SKM-1 treated with dmso at 0.1 percent for 144 hours (cell line): Measurements from ENCODE around the gene ERCC6L2.

Experiments used
- DNase-seq: peaks from one replicate; lab custom pipeline; 2025; ENCODE audit not compliant: unreplicated experiment; lab: John Stamatoyannopoulos, UW

ERCC6L2 gene

DNA sequence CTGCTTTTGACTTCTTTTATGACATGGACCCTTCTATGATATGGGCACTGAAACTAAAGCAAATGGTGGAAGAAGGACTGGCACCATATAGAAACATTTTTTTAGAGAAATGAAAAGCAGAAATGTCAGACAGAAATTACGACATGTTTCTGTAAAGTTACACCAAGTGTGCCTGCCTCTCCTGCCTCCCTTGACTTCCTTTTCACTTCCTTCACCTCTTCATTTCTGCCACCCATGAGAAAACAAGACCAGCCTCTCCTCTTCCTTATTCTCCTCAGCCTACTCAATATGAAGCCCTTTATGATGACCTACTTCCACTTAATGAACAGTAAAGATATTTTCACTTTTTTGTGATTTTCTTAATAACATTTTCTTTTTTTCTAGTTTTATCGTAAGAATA, 44.5 kb downstream of the ERCC6L2 start:
- peak; percentile 47 for DNase-seq

DNA sequence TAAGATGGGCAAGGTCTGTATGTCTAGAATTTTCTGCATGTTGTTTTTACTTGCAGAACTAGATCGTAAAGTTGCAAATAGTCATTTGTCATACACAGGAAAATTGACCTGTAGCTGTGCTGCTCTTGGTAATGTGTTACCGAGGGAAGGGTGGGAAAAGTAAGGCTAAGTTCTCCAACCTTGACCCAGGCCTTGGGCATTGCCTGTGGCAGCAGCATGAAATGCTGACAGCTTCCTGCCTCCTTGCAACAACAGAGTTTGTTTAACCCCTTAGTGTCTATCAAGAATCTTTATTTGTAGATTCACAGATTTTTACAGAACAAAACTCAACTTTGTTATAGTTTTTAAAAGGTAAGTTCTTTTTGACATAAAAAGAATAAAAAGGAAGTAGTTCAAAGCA, 48.3 kb downstream of the ERCC6L2 start:
- no peak for DNase-seq

DNA sequence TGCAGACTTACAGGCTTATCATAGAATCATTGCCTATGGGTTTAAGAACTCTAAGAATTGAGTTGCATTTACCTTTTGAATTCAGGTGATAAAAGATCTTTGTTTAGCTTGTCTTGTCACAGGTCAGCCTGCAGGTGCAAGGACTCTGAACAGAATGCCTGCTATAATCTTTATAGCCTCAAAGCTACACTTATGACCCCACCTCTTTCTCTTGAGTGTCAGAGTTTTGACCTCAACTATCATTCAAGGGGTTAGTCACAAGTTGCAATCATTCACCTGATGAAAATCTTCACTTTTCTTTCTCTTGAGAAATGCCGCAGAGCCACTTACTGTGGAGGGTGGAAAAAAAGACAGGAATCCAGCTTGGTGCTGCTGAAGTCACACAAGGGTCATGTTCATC, 49.5 kb downstream of the ERCC6L2 start:
- no peak for DNase-seq

DNA sequence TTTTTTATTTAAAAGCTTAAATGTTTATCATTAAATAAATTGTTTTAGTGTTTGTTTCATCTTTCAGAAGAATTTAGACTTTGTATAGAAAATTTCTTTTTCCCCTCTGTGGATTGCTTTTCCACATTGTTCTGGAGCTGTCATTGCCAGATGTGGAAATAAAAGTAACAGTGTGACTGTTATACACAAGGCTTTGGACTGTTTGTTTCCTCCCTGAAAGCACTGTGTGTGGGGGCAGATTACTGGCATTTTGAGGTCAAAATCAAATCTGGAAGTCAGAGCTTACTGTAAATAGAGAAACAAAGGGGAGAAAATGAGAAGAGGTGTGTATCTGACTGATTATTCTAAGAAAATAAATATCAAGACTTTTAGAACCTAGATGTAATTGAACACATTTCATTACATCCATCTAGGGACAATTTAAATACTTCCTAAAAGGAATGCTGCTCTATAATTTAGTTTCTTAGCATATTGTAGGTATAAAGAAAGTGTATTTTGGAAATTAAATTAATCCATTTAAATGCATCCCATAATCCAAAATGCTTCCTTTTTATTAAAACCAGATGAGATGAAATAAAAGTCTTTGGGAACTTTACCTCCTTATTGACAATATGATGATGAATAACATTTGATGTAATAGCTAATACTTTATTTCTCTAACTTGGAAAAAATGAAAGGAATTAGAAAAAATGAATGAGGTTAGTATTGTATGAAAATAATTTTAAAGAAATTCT, 51.9 kb downstream of the ERCC6L2 start:
- no peak for DNase-seq

DNA sequence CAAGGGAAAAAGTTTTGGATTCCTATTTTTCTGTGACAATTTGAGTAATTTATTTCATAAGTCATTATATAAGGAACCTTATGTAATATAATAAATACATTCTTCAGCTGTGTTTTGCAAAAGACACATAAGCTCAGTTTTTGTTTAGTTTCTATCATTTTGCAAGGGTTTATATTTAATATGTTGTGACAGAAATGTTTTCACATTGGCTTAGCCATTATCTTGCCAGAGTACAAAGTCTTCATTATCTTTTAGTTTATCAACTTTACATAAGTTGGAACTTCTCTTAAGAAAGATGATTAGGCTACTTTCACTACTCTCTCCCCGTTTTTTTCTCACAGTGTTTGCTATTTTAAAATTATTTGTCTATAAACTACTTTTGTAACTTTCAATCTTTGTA, 54.8 kb downstream of the ERCC6L2 start:
- DNase-seq: no peak

DNA sequence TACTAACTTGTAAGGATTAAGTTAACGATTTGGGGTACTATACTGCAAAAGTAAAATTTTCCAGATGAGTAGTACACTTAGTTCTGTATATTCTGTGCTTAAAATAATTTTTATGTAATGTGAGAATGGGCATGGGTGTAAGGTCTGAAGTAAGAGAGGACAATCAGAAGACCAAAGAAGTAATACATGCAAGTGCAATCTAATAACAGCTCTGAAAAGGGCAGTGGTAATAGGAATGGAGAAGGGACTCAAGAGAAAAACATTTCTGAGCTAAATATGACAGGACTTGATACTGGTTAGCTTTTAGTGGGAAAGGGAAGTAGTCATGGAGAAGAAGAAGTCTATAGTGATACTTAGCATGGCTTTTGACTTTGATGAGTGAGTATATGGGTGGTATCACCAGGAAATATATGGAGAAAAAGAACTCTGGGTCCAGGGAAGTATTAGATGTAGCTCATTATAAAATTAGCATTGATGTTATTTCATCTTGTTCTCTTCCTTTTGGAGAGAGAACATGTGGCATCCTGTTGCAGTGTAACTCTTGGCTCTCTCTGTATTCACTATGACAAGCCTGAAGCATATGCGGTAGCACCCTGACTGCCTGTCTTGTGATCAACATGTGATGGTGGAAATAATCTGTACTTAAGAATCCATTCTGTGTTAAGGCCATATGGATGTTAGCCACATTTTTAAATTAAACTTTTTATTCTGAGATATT, 60.5 kb downstream of the ERCC6L2 start:
- DNase-seq: no peak

DNA sequence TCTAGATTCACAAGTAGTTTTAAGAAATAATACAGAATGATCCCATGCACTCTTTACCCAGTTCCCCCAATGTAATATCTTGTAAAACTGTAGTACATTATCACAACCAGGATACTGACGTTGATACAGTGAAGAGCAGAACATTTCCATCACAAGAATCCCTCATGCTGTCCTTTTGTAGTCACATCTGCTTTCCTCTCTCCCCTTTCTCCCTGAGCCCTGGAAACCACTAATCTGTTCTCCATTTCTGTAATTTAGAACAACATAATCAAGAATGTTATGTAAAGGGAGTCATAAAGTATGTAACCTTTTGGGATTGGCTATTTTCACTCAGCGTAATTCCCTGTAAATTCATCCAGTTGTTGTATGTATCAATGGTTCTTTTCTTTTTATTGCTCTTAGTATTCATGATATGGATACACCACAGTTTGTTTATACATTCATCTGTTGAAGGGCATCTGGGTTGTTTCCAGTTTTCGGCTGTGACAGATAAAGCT, 61.1 kb downstream of the ERCC6L2 start:
- no peak for DNase-seq

DNA sequence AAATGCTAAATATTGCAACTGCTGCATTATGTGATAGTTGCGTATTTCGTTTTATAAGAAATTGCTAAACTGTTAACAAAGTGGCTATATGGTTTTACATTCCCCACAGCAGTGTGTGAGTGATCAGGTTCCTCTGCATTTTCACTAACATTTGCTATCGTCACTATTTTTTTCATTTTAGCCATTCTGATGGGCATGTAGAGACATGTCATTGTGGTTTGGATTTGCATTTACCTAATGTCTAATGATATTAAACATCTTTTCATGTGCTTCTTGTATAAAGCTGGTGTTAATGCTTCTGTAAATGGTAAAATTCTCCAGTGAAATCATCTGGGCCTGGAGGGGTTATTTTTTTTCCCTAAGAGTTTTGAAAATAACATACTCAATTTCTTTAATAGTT, 61.6 kb downstream of the ERCC6L2 start:
- DNase-seq: no peak

DNA sequence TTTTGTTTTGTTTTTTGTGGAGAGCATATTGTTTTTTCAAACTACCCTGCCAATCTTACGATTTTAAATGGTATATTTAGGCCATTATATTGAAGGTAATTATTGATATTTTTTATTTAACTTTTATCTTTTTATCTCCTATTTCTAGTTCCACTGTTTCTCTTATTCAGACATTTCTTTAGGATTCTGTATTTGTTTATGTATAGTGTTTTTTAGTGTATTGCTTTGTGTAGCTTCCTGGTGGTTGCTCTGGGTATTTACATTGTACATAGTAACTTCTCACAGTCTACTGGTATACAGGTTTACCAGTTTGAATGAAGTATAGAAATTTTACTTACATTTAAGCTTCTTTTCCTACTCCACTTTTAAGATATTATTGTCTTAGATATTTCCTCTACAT, 63.2 kb downstream of the ERCC6L2 start:
- no peak for DNase-seq

DNA sequence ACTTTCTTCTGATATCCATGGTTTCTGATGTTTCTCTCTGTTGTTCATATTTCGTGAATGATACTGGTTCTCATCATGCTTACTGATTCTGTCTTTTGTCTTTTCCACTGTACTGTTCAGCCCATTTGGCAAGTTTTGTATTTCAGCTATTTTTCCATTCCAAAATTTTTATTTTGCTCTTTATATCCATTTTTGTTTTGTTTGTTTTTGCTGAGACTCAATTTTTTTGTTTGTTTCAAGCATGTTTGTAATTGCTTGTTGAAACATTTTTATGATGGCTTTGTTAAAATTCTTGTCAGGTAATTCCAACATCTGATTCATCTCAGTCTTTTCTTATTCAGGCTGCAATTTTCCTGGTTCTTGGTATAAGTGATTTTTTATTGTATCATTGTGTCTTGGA, 64.0 kb downstream of the ERCC6L2 start:
- DNase-seq: no peak

DNA sequence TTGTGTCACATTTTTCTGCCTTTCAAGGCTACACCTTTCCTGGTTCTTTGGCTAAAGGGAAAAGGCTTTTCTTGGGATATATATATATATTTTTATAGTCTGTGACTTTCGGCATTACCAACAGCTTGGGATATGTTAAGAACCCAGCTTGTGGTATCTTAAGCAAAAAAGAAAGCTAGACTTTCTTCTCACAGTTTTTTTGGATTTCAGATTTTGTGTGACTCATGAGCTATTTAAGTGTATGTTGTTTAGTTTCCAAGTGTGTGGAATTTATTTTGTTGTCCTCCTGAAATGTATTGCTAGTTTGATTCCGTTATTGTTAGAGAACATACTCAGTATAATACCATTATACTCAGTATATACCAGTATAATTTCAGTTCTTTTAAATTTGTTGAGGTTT, 64.8 kb downstream of the ERCC6L2 start:
- DNase-seq: no peak

DNA sequence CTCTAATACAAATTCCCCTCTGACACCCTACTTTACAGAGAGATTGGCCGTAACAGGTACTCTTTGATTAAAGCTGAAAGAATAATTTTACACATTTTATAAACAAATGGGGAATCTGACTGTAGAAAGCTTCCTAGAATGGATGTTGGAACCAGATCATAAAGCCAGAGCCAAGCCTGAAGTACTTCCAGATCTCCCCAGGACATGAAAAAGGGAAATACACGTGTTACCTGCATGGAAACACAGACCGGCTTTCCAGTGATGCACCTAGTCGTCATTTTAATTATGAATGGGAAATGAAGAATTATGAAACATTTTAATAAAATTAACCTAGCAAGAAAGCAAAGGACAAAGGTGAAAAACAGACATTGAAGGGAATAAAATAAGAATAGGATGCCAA, 66.5 kb downstream of the ERCC6L2 start:
- DNase-seq: no peak

DNA sequence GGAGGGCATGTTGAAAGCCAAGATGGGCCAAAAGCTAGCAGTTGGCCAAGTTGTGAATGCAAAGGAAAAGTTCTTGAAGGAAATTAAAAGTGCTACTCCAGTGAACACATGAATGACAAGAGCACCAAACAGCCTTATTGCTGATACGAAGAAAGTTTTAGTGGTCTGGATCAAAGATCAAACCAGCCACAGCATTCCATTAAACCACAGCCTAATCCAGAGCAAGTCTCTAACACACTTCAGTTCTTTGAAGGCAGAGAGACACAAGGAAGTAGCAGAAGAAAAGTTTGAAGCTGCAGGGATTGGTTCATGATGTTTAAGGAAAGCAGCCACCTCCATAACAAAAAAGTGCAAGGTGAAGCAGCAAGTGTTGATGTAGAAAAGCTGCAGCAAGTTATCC, 71.6 kb downstream of the ERCC6L2 start:
- no peak for DNase-seq

DNA sequence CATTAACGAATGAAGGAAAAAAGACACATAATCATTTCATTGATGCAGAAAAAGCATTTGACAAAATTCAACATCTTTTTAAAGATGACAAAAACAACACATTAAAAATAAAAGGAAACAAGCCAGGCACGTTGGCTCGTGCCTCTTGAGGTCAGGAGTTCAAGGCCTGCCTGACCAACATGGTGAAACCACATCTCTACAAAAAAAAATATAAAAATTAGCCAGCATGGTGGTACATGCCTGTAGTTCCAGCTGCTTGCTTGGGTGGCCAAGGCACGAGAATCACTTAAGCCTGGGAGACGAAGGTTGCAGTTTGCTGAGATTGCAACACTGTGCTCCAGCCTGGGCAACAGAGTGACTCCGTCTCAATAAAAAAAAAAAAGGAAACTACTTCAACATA, 77.0 kb downstream of the ERCC6L2 start:
- no peak for DNase-seq

DNA sequence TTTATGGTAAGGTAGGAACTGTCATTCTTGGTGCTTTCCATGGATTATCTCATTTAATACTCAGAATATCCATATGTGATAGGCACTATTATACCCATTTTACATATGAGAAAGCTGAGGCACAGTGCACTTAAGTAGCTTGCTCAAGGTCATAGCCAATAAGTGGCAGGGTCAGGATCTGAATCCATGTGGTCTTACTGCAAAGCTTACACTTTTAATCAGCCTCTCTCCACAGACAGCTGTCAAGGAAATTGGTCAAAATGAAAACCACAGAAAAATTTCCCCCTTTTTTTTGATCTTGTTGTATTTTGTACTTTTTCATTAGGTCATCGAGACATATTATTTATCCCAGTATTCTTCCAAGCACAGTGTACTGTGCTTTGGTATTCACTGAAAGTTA, 78.5 kb downstream of the ERCC6L2 start:
- no peak for DNase-seq

DNA sequence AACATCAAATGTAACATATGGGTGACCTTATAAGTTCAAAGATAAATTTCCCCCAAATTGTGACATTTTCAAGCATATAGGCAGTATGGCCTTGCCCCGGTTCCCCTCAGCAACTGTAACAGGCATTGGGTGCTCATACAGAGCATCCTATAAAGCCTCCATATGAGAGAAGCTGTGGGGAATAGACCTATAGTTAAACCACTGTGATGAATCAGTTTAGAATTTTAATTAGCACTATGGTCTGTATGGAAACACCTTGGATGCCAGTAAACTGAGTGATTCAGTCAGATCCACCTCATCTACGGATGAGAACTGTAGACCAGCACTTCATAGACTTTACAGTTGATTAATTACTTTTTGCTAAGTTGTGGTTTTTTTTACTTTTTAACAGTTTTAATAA, 79.4 kb downstream of the ERCC6L2 start:
- no peak for DNase-seq

DNA sequence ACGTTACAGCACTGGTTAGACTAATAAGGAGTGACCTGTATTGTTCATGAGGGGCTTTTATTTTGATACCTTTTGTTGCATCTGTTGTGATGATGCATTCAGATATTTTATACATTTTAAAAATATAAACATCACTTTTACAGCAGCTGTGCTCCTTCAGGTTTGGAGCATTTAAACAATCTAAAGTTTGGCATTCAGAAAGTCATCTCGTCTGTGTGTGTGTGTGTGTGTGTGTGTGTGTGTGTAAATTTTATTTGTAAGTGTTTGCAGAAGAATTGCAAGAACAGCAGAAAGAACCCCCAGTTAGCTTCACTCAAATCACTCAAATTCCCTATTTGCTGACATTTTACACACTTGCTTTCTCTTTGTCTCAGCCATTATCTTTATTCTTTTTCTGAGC, 87.4 kb downstream of the ERCC6L2 start:
- DNase-seq: no peak

DNA sequence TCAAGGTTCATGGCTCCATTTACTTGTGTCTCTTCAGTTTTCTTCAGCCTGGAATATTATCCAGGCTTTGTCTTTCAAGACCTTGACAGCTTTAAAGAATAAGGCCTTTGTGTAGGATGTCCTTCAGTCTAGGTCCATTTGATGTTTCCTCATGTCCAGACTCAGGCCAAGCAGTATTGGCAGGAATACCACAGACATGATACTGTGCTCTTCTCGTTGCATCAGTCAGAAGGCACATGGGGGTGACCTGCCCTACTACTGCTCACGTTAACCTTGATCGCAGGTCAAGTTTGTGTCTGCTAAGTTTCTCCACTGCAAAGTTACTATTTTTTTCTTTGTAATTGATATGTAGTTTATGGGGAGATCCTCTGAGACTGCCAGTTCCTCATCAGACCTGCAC, 88.2 kb downstream of the ERCC6L2 start:
- no peak for DNase-seq

DNA sequence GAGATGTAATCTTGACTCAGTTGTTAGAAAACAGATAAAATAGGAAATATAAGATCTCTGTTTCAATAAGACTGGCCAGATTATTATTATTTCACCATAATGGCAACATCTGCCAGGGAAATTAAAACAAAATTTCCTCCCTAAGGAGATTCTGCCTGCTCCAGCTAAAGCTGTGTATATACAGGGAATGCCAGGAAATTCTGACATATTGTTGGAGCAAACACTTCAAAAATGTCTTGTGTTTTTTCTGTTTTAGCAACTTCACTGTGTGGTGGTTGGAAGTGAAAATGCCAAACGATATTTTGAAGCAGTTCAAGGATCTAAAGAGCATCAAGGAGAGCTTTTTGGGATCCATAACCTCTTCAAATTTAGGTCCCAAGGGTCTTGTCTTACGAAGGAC, 90.8 kb downstream of the ERCC6L2 start:
- no peak for DNase-seq

DNA sequence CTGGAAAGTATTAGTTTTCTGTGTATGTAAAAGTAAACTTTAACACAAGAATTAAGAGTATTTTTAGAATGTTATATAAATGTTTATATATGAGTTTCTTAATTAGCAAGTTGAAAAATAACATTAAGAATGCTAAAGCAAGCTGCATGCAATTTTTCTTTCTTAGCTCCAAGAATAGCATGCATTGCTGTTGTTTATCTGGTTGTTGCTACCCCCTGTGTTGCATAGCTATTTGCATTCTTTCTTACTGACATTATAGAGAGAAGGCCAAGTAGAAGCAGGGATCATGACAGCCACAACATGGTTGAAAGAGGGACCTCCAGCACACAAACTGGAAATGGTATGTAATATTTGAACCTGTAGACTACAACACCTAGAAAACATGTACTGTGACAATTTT, 94.8 kb downstream of the ERCC6L2 start:
- no peak for DNase-seq

DNA sequence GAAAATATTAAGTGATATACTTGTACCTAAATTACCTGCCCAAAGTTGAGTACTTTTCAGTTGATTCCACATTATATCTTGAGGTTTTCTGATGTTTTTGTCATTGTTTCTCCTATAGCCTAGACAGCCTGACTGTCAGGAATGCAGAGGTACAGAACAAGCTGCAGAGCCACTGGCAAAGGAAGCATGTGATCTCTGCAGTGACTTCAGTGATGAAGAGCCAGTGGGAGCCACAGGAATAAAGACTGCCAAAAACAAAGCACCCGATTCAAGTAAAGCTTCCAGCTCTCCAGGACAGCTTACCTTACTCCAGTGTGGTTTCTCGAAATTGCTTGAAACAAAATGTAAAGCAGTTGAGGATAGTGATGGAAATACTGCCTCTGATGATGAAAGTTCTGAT, 96.3 kb downstream of the ERCC6L2 start:
- no peak for DNase-seq

DNA sequence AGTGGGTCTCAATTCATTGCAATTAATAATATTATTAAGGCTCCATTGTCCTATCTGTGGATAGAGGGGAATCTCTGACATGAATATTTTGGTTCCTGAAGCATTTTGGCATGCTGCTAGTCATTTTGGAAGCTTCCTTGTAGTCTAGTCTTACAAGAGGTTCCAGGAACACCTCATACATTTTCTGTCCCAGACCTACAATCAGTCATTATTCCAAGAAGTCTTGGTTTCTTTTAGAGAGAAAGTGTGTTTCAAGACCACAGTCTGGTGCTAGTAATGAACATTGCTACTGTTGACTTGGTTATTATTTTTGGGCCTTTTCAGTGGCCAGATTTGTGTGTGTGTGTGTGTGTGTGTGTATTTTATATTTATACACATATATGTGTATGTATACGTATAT, 98.9 kb downstream of the ERCC6L2 start:
- DNase-seq: no peak

DNA sequence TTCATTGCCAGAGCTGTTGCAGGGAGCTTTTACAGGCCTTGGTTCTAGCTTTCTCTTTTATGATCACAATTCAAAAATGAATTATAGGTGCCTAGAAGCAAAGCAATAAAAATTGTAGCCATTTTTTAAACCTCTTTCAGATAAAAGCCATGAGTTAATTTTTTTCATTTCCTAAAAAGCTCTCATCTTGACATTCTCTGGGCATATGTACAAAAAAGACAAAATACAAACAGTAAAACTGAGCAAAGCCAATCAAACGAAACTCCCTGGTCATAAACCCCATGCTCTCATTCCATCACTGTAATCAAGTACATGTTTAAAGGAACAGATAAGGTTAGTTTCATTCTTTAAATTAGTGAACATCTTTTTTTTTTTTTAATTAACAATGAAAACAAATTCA, 101.9 kb downstream of the ERCC6L2 start:
- DNase-seq: no peak
